Fibroblast of the aortic adventitia (primary cell): ENCODE data around the gene SLC22A12. TPM values are rescaled to one million over a fixed set of nuclear protein-coding genes. Genes with fewer than 3 reads are reported as not detected.

ENCODE experiments used
- DNase-seq: peaks from one replicate; pipeline ENCODE4 v3.0.0-alpha.2; 2010; ENCODE audit warnings: low read depth
- H3K4me3 ChIP-seq: 2 replicates; pipeline ENCODE4 v1.5.1; 2011; ENCODE audit warnings: low read depth, mild to moderate bottlenecking, control low read depth, low read length, moderate library complexity
- CTCF ChIP-seq: IDR thresholded peaks from 2 replicates; pipeline ENCODE4 v1.5.1; 2011; ENCODE audit warnings: mild to moderate bottlenecking, low read length, control low read depth, inconsistent platforms; ENCODE audit not compliant: insufficient read depth
- total RNA-seq: library from RNA; depleted of rRNA; stranded (reverse); fragments of >200 nt; gene quantifications from 2 replicates; pipeline ENCODE4 v1.2.3, GENCODE V29; 2012; ENCODE audit warnings: low replicate concordance

Gene SLC22A12
- total RNA-seq, 1 donor, result not detected

DNA sequence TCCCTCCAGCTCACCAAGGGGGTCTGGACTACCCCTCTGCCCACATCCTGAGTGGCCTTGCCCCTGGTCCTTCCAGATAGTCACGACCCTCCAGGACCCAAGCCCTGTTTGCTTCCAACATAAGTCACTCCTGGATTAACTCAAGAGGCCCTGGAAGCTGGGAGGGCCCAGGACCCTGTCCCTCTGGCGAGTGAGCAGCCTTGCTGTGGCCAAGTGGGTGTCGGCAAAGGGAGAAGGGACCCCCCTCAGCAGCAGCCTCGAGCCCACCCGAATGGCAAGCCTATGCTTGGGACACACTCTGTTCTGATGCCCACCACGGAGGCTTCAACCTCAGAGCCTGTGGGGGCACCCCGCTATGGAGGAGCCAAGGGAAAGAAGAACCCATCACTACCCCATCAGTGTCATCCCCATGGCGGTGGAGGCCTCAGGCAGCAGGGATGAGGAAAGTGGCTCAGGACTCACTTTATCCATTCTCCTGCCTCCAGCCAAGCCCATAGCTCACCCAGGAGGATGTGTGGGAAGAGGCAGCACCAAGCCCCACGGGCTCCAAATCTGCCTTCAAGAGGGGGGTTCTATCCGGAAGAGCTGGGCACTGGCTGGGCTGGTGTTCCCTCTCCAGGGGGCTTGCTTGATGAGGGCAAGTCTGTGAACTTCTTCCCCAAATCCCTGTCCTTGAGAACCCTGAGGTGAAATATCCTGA, 12.5 kb downstream of the SLC22A12 start:
- no peak overlapping the region for H3K4me3 ChIP-seq
- no peak for TF ChIP-seq CTCF
- no peak for DNase-seq

DNA sequence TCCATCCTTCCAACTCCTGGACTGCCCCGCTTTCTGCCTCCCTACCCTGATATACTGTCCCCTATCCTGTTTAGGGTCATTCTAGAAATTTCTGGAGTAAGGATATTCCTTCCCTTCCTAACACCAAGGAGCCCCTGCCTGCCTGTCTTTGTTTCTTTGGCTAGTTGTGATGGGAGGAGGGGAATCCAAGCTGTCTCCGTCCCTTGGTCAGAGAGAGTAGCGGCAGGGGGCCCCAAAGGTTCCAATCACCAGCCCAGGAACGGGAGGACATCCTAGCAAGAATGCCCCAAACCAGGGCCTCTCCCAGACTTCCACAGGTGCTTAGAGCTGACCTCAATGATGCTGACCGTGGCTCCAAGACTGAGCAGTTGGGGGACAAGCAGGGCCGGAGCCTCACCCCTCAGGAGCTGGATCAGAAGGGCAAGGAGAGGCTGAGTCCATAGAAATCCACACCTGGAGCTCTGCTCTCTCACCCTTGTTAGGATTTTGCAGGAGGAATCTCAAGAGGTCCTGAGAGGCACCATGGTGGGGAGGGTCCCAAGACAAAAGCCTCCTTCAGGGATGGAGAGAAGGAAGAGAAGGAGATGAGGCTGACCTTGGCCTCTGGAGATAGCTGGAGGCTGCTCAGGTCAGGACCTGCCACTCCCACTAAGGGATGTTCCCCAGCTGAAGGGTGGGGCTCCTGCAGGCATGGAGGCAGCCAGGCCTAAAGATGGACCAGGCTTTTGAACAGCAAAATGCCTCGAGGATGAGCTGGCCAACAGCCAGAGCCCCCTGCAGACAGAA, 13.6 kb downstream of the SLC22A12 start:
- no peak for DNase-seq
- H3K4me3 ChIP-seq, result no peak overlapping the region
- no peak for TF ChIP-seq CTCF

- no peak overlapping the region for H3K4me3 ChIP-seq
- DNase-seq, result no peak
- no peak for TF ChIP-seq CTCF
These were observed 14.2 kb downstream of the SLC22A12 start for GRCh38 chr11:64605244-64605560.

DNA sequence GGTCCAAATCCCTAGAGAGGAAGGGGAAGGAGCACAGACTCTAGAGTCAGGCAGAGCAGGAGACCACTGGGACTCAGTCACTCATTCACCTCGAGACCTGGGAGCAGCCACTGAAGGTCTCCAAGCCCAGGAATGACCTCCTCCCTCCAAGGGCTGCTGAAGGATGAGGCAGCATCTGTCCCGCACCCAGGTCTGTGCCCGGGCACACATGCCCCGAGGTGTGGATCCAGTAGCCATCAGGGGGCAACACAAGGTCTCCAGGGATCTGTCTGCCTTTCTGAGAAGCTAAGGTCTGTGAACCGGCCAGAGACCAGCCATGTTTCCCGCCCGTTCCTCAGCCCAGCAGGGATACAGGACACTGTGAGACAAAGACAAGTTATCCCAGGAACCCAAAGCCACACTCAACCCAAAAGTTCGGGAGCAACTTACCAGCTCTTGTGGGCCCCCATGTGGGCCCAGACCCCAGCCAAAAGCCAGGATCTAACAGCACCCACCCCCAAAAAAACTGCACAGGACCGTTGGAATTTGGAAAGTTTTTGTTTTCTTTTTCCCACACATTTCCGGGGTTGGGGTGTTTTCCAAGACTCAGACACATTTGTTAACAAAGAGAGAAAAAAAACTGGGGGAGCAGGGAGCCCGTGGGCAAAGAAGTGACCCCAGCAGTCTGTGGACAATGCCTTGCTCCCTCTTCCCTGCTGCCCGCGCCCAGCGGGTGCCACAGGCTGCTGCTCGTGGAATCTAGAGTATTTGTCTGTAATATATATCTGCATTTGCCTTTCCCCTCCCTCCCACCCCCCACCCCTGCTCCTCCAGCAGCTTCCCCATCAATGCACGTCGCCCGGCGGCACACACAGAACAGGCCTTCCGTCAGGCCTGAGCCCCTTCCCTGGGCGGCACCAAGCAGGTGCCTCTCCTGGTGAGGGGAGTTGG, 14.9 kb downstream of the SLC22A12 start:
- no peak for TF ChIP-seq CTCF
- H3K4me3 ChIP-seq, result no peak overlapping the region
- DNase-seq, result no peak

DNA sequence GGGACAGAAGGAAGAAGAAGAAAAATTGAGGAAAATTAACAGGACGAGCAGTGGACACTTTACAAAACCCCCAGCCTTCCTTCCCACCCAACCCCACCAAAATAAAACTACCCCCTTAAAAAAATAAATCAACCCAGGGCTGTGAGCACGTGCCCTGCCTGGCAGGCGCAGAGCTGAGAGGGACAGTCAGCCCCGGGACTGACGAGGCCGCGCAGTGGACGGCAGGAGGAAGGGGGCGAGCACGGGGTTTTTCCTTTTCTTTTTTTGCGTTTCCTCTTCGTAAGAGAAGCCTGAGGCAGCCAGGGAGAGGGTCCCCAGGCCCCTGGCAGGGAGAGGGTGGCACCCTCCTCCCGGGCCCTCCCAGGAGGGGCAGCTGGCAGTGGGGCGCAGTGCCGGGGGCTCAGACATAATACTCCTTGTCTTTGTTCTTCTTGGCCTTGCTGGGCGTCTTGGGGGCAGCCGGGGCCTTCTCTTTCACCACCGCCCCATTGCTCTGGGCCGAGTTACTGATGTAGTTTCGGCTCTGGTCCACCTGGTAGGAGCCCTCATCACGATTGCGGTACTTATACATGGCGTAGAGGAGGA, 15.9 kb downstream of the SLC22A12 start:
- TF ChIP-seq CTCF, result no peak
- no peak overlapping the region for H3K4me3 ChIP-seq
- no peak for DNase-seq

DNA sequence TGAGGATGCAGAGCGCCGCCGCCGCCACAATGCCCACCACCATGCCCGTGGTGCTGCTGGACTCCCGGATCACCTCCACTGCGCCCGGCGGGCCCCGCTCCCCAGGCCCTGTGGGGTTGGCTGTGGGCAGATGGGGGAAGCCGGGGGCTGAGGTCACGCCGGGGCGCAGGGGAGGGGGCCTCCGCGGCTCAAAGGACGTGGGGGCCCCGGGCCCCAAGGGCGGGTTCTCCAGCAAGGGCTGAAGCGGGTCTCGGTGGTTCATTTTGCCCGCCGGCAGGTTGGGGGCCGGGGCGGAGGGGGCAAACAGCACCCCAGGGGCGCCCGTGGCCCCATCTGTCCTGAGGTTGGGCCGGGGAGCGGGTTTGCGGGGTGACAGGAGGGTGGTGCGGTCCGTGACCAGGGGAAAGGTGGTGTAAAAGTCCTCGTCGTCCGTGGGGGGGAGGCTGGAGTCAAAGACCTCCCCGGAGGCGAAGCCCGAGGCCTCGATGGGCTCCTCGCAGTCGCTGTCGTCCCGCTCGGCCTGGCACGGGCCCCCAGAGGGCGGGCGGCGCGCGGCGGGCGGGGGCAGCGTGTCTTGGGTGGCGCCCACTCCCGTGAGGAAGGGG, 16.5 kb downstream of the SLC22A12 start:
- TF ChIP-seq CTCF, result no peak
- DNase-seq, result no peak
- H3K4me3 ChIP-seq, result no peak overlapping the region
